HepG2 (cell line): ENCODE data around the gene TNFSF13. TPM values are rescaled to one million over a fixed set of nuclear protein-coding genes. Genes with fewer than 3 reads are reported as not detected.
A peak's percentile ranks its signal among the peaks of the same experiment; 100 is the strongest.

Source experiments
- CAMTA2 ChIP-seq: sonication (generic); formaldehyde crosslinking; IDR thresholded peaks from 2 replicates; pipeline ENCODE4 v1.4.0; 2020; ENCODE audit warnings: mild to moderate bottlenecking, missing genetic modification reagents, borderline replicate concordance
- ETV6 ChIP-seq: sonication (generic); formaldehyde crosslinking; conservative IDR thresholded peaks from 2 replicates; pipeline ENCODE4 v1.4.0; 2020; ENCODE audit warnings: missing genetic modification reagents
- FIP1L1 ChIP-seq: fragments of 200-400 bp; formaldehyde crosslinking; IDR thresholded peaks from 2 replicates; pipeline ENCODE4 v1.6.1; 2018; ENCODE audit warnings: low read depth, mild to moderate bottlenecking, low read length, moderate library complexity, borderline replicate concordance; ENCODE audit not compliant: insufficient read depth
- FLYWCH1 ChIP-seq: sonication (generic); formaldehyde crosslinking; IDR thresholded peaks from 2 replicates; pipeline ENCODE4 v1.8.1; 2023; ENCODE audit warnings: mild to moderate bottlenecking, missing genetic modification reagents
- GABPA ChIP-seq, 2 experiments: IDR thresholded peaks; 2 replicates each; pipeline ENCODE4 v1.6.1; 2011 to 2016; ENCODE audit warnings: low read depth in 2 of 2, low read length in 1 of 2, missing biosample characterization in 1 of 2, missing genetic modification characterization in 1 of 2
- GMEB1 ChIP-seq: sonication (generic); formaldehyde crosslinking; IDR thresholded peaks from 2 replicates; pipeline ENCODE4 v1.5.1; 2020; ENCODE audit warnings: missing genetic modification reagents, mild to moderate bottlenecking, borderline replicate concordance
- HNF4A ChIP-seq: sonication (generic); formaldehyde crosslinking; IDR thresholded peaks from 2 replicates; pipeline ENCODE4 v1.4.0; 2020; ENCODE audit warnings: missing genetic modification reagents
- MTF1 ChIP-seq: sonication (generic); formaldehyde crosslinking; IDR thresholded peaks from 2 replicates; pipeline ENCODE4 v1.5.0; 2020; ENCODE audit warnings: missing genetic modification reagents
- POGZ ChIP-seq: sonication (generic); formaldehyde crosslinking; IDR thresholded peaks from 2 replicates; pipeline ENCODE4 v1.4.0; 2020; ENCODE audit warnings: mild to moderate bottlenecking, missing genetic modification reagents
- RBM22 ChIP-seq: fragments of 200-400 bp; formaldehyde crosslinking; optimal IDR thresholded peaks from 2 replicates; pipeline ENCODE3; 2017; ENCODE audit warnings: mild to moderate bottlenecking, low read length, moderate library complexity
- SP4 ChIP-seq: sonication (generic); formaldehyde crosslinking; IDR thresholded peaks from 2 replicates; pipeline ENCODE4 v1.8.1; 2023; ENCODE audit warnings: mild to moderate bottlenecking, missing genetic modification reagents
- SSRP1 ChIP-seq: IDR thresholded peaks from 2 replicates; pipeline ENCODE4 v1.6.1; 2016; ENCODE audit warnings: control low read depth
- ZBTB20 ChIP-seq: sonication (generic); formaldehyde crosslinking; IDR thresholded peaks from 2 replicates; pipeline ENCODE4 v1.8.1; 2023; ENCODE audit warnings: missing genetic modification reagents, low read depth, mild to moderate bottlenecking, borderline replicate concordance
- ZBTB38 ChIP-seq: sonication (generic); formaldehyde crosslinking; IDR thresholded peaks from 2 replicates; pipeline ENCODE4 v1.5.1; 2020; ENCODE audit warnings: mild to moderate bottlenecking, missing genetic modification reagents
- ZMYM4 ChIP-seq: sonication (generic); formaldehyde crosslinking; IDR thresholded peaks from 2 replicates; pipeline ENCODE4 v1.8.1; 2023; ENCODE audit warnings: mild to moderate bottlenecking, missing genetic modification reagents
- ZNF333 ChIP-seq: sonication (generic); formaldehyde crosslinking; IDR thresholded peaks from 2 replicates; pipeline ENCODE4 v1.4.0; 2020; ENCODE audit warnings: mild to moderate bottlenecking, missing genetic modification reagents, borderline replicate concordance
- ZNF44 ChIP-seq: sonication (generic); formaldehyde crosslinking; IDR thresholded peaks from 2 replicates; pipeline ENCODE4 v1.5.1; 2020; ENCODE audit warnings: mild to moderate bottlenecking, missing genetic modification reagents
- ZNF543 ChIP-seq: sonication (generic); formaldehyde crosslinking; IDR thresholded peaks from 2 replicates; pipeline ENCODE4 v1.4.0; 2020; ENCODE audit warnings: mild to moderate bottlenecking, missing genetic modification reagents
- ZNF720 ChIP-seq: sonication (generic); formaldehyde crosslinking; IDR thresholded peaks from 2 replicates; pipeline ENCODE4 v1.4.0; 2020; ENCODE audit warnings: missing genetic modification reagents
- ZNF891 ChIP-seq: sonication (generic); formaldehyde crosslinking; IDR thresholded peaks from 2 replicates; pipeline ENCODE4 v1.5.0; 2020; ENCODE audit warnings: mild to moderate bottlenecking, missing genetic modification reagents
- polyA plus RNA-seq, 8 experiments: library from polyadenylated mRNA; depleted of rRNA in 3 of 8; stranded (reverse) in 7 of 8; unstranded in 1 of 8; fragments of >200 nt; fragmentation: Illumina TruSeq in 4 of 8; extraction: Trizol in 4 of 8; gene quantifications; 2 replicates each; pipeline versions ENCODE4 v1.2.1 to v1.2.3, GENCODE V29; 2011 to 2016; ENCODE audit warnings: low read depth in 4 of 8, missing spikeins in 1 of 8, mixed read lengths in 1 of 8; ENCODE audit not compliant: insufficient read depth in 1 of 8
- total RNA-seq, 5 experiments: library from RNA; depleted of rRNA; stranded (reverse); fragments of >200 nt; fragmentation: Illumina TruSeq; extraction: Trizol; gene quantifications; 2 replicates each; pipeline ENCODE4 v1.2.3, GENCODE V29; 2016; ENCODE audit warnings: low read depth in 1 of 5
- TF ChIP-seq, protein P1 (sequence below): sonication (generic); formaldehyde crosslinking; IDR thresholded peaks from 2 replicates; pipeline ENCODE4 v1.8.1; 2023; ENCODE audit warnings: mild to moderate bottlenecking, missing genetic modification reagents
- TF ChIP-seq, protein P2 (sequence below): sonication (generic); formaldehyde crosslinking; IDR thresholded peaks from 2 replicates; pipeline ENCODE4 v1.9.0; 2022; ENCODE audit warnings: low read depth, missing genetic modification reagents
- TF ChIP-seq, protein P3 (sequence below): sonication (generic); formaldehyde crosslinking; IDR thresholded peaks from 2 replicates; pipeline ENCODE4 v1.4.0; 2020; ENCODE audit warnings: low read depth, missing genetic modification reagents

TNFSF13 gene
- total and polyA plus RNA-seq, 2 of the 13 experiments (the other 11 are each of a cell fraction or from before 2014, with no cell fraction given), result 2.5 to 3.3 TPM

- TF ChIP-seq ZNF333 (CRISPR knock-in tag) (0 out of 2 replicates have a peak, but pooled peaks have one; percentile 82), FIP1L1 (no peak), ZNF543 (CRISPR knock-in tag) (peak; percentile 5; the same call in 1 of the 2 replicates), ZBTB38 (peak; percentile 38), SP4 (CRISPR knock-in tag) (peak; percentile 36; the same call in 1 of the 2 replicates), MTF1 (CRISPR knock-in tag) (no peak), GMEB1 (CRISPR knock-in tag) (peak; percentile 12), RBM22 (peak; percentile 30), ZNF44 (peak; percentile 65; the same call in 1 of the 2 replicates), ZMYM4 (CRISPR knock-in tag) (peak; percentile 41; the same call in 1 of the 2 replicates), POGZ (CRISPR knock-in tag) (peak; percentile 29; the same call in 1 of the 2 replicates), ZNF891 (CRISPR knock-in tag) (peak; percentile 27), ETV6 (CRISPR knock-in tag) (no peak), CAMTA2 (0 out of 2 replicates have a peak, but pooled peaks have one; percentile 59), SSRP1 (CRISPR knock-in tag) (no peak), ZBTB20 (no peak), GABPA (IDR thresholded peaks at IDR 0.05; ENCODE audit: low read depth, low read length) (no peak), GABPA (CRISPR knock-in tag; IDR thresholded peaks at IDR 0.05; ENCODE audit: low read depth) (no peak), ZNF720 (no peak), FLYWCH1 (CRISPR knock-in tag) (no peak), HNF4A (CRISPR knock-in tag) (peak; percentile 69)
- TF ChIP-seq, protein P1, sequence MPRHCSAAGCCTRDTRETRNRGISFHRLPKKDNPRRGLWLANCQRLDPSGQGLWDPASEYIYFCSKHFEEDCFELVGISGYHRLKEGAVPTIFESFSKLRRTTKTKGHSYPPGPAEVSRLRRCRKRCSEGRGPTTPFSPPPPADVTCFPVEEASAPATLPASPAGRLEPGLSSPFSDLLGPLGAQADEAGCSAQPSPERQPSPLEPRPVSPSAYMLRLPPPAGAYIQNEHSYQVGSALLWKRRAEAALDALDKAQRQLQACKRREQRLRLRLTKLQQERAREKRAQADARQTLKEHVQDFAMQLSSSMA (CRISPR knock-in tag), result no peak
- TF ChIP-seq, protein P2, sequence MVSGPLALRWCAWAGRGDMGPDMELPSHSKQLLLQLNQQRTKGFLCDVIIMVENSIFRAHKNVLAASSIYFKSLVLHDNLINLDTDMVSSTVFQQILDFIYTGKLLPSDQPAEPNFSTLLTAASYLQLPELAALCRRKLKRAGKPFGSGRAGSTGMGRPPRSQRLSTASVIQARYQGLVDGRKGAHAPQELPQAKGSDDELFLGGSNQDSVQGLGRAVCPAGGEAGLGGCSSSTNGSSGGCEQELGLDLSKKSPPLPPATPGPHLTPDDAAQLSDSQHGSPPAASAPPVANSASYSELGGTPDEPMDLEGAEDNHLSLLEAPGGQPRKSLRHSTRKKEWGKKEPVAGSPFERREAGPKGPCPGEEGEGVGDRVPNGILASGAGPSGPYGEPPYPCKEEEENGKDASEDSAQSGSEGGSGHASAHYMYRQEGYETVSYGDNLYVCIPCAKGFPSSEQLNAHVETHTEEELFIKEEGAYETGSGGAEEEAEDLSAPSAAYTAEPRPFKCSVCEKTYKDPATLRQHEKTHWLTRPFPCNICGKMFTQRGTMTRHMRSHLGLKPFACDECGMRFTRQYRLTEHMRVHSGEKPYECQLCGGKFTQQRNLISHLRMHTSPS (CRISPR knock-in tag), result no peak
- TF ChIP-seq, protein P3, sequence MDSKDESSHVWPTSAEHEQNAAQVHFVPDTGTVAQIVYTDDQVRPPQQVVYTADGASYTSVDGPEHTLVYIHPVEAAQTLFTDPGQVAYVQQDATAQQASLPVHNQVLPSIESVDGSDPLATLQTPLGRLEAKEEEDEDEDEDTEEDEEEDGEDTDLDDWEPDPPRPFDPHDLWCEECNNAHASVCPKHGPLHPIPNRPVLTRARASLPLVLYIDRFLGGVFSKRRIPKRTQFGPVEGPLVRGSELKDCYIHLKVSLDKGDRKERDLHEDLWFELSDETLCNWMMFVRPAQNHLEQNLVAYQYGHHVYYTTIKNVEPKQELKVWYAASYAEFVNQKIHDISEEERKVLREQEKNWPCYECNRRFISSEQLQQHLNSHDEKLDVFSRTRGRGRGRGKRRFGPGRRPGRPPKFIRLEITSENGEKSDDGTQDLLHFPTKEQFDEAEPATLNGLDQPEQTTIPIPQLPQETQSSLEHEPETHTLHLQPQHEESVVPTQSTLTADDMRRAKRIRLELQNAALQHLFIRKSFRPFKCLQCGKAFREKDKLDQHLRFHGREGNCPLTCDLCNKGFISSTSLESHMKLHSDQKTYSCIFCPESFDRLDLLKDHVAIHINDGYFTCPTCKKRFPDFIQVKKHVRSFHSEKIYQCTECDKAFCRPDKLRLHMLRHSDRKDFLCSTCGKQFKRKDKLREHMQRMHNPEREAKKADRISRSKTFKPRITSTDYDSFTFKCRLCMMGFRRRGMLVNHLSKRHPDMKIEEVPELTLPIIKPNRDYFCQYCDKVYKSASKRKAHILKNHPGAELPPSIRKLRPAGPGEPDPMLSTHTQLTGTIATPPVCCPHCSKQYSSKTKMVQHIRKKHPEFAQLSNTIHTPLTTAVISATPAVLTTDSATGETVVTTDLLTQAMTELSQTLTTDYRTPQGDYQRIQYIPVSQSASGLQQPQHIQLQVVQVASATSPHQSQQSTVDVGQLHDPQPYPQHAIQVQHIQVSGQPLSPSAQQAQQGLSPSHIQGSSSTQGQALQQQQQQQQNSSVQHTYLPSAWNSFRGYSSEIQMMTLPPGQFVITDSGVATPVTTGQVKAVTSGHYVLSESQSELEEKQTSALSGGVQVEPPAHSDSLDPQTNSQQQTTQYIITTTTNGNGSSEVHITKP (CRISPR knock-in tag), result no peak
Observed at GRCh38 chr17:7561028-7561575, 2.6 kb downstream of the TNFSF13 start (continued).
